Erythroblast (primary cell): ENCODE data around the gene MACROD2.

Experiments used
- GATA1 ChIP-seq: IDR thresholded peaks from 2 replicates; pipeline ENCODE4 v1.6.1; 2011; ENCODE audit warnings: low read depth, mild to moderate bottlenecking, control low read depth, low read length, moderate library complexity
- POLR2A ChIP-seq: IDR thresholded peaks from 2 replicates; pipeline ENCODE4 v1.6.1; 2011; ENCODE audit warnings: mild to moderate bottlenecking, low read length

DNA sequence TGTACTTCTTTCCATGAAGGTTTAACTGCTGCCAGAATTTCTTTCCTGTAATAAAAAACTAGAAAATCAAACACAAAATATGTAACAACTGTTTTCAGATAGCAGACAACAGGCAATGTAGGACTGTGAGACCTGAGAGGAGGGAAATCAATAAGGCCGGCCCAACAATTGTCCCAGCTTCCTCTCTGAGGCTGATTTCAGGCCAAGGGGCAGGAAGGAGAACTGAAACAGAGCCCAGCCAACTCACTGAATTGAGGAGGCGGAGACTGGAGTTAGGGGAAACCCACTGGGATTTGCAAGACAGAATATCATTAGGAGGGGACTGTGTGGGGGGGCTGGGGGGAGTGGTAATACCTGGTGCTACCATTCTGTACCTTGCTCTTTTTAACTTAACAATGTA is 299.9 kb downstream of the MACROD2 start:
- TF ChIP-seq POLR2A (no peak), GATA1 (no peak)
